Measurements from ENCODE around the gene RNU5B-1. TPM values are rescaled to one million over a fixed set of nuclear protein-coding genes. Genes with fewer than 3 reads are reported as not detected.
A peak's percentile ranks its signal among the peaks of the same experiment; 100 is the strongest.

RNU5B-1 gene
- total RNA-seq = 10 to 100 TPM in 1 of 3 donors, not detected in 2; 15.0 TPM
- total RNA-seq (2013) = 84.8 TPM

DNA sequence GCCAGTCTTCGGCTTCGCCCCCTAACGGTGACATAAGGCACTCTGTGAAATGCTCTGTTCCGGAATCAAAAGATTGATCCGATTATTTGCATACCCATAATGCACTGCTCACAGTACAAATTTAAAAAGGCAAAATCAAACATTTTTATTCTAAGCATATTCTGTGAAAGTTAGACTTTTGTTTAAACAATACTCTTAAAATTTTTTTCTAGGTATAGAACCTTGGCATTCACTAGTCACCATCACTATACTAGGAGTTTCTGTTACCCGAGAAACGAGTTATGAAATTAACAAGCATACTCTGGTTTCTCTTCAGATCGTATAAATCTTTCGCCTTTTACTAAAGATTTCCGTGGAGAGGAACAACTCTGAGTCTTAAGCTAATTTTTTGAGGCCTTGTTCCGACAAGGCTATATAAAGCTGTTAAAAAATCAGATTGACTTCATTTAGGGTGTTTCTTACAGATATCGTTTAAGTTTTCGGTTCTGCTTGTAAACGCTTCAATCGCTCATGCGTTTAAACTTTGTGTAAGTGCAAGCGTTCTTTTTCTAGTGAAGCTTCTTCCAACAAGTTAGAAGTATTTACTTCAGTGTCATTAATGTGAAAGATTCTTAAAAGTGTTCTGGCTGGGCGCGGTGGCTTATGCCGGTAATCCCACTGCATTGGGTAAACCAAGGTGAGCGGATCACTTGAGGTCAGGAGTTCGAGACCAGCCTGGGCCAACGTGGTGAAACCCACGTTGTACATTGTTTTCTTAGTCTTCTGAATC lies at the start of gene RNU5B-1:
Gene RNU5B-1 (plus strand): TSS at position 297 of the 769 bp plus-strand sequence.
- TF ChIP-seq, protein P1, sequence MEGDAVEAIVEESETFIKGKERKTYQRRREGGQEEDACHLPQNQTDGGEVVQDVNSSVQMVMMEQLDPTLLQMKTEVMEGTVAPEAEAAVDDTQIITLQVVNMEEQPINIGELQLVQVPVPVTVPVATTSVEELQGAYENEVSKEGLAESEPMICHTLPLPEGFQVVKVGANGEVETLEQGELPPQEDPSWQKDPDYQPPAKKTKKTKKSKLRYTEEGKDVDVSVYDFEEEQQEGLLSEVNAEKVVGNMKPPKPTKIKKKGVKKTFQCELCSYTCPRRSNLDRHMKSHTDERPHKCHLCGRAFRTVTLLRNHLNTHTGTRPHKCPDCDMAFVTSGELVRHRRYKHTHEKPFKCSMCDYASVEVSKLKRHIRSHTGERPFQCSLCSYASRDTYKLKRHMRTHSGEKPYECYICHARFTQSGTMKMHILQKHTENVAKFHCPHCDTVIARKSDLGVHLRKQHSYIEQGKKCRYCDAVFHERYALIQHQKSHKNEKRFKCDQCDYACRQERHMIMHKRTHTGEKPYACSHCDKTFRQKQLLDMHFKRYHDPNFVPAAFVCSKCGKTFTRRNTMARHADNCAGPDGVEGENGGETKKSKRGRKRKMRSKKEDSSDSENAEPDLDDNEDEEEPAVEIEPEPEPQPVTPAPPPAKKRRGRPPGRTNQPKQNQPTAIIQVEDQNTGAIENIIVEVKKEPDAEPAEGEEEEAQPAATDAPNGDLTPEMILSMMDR (IDR thresholded peaks at IDR 0.05) = no peak
- Mint-ChIP-seq H3K27ac (peak within 1 kb of the TSS; percentile 95 to 100), H3K36me3 (no peaks in the 10 kb centered on the region), H3K9me3 (no peaks in the 10 kb centered on the region), H3K4me1 (peaks cover 19 to 31% of the 10 kb centered on the region in 2 donors), H3K4me3 (peak within 1 kb of the TSS; percentile 100), H3K27me3 (ENCODE audit: low read depth in 2 of 2) (no peaks in the 10 kb centered on the region)
- peaks cover 24% of the 10 kb centered on the region for H3K4me1 ChIP-seq (ENCODE audit: control insufficient read depth, insufficient read depth, low read length)
- peak; percentile 61 to 93 for DNase-seq
- peak; percentile 76 to 92 (median 85) for ATAC-seq
- H3K9me3 ChIP-seq (ENCODE audit: control insufficient read depth, insufficient read depth, low read length) = no peaks in the 10 kb centered on the region
- peak within 1 kb of the TSS; percentile 51 for H3K4me3 ChIP-seq (ENCODE audit: low read length)
- intact Hi-C loops (cut with micrococcal nuclease) = loop anchor here (1.0 kb wide), 3 partner anchors 8 to 119 kb away; partner anchors contain the start of genes CLPX, PARP16 and RNU5A-1
- peak within 1 kb of the TSS; percentile 95 for H3K27ac ChIP-seq (ENCODE audit: low read length)
- no peaks in the 10 kb centered on the region for H3K36me3 ChIP-seq (ENCODE audit: control insufficient read depth, insufficient read depth, low read length)
- WGBS (ENCODE audit: insufficient coverage) = under 1% methylated on average over 24 of the region's 24 CpGs
- no peaks in the 10 kb centered on the region for H3K27me3 ChIP-seq (ENCODE audit: control insufficient read depth, insufficient read depth, low read length)

DNA sequence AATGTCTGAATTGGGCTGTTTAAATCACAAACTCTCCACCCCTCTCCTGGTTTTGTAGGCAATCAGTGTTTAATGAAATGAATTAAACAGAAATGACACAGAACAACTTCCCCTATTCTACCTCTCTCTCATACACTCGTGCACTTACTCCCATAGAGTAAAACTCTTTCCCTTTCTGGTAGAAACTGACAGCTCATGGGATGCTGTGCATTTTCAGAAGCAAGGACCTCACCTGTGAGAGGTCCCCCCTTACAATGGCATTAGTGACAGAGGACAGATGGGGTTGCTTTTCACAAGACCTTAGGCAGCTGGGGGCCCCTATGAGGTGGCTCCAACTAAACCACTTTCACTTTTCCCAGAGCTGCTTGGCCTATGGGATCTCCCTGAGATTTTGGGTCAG lies 49.7 kb upstream of the RNU5B-1 start:
- Mint-ChIP-seq H3K27ac (no peak overlapping the region), H3K4me3 (no peak overlapping the region), H3K27me3 (ENCODE audit: low read depth in 2 of 2) (no peaks in the 10 kb centered on the region), H3K36me3 (peaks cover 22% of the 10 kb centered on the region), H3K9me3 (no peaks in the 10 kb centered on the region), H3K4me1 (no peaks in the 10 kb centered on the region)
- H3K9me3 ChIP-seq (ENCODE audit: control insufficient read depth, insufficient read depth, low read length) = no peaks in the 10 kb centered on the region
- no CpG with 5 or more reads among the region's 1 CpG for WGBS (ENCODE audit: insufficient coverage)
- DNase-seq = no peak
- no peak for ATAC-seq
- H3K4me1 ChIP-seq (ENCODE audit: control insufficient read depth, insufficient read depth, low read length) = no peaks in the 10 kb centered on the region
- peaks cover 20% of the 10 kb centered on the region for H3K36me3 ChIP-seq (ENCODE audit: control insufficient read depth, insufficient read depth, low read length)
- H3K27me3 ChIP-seq (ENCODE audit: control insufficient read depth, insufficient read depth, low read length) = no peaks in the 10 kb centered on the region
- intact Hi-C loops (cut with micrococcal nuclease) = no loop called here
- no peak overlapping the region for H3K27ac ChIP-seq (ENCODE audit: low read length)
- no peak overlapping the region for H3K4me3 ChIP-seq (ENCODE audit: low read length)
- TF ChIP-seq, protein P1 (IDR thresholded peaks at IDR 0.05) = no peak

DNA sequence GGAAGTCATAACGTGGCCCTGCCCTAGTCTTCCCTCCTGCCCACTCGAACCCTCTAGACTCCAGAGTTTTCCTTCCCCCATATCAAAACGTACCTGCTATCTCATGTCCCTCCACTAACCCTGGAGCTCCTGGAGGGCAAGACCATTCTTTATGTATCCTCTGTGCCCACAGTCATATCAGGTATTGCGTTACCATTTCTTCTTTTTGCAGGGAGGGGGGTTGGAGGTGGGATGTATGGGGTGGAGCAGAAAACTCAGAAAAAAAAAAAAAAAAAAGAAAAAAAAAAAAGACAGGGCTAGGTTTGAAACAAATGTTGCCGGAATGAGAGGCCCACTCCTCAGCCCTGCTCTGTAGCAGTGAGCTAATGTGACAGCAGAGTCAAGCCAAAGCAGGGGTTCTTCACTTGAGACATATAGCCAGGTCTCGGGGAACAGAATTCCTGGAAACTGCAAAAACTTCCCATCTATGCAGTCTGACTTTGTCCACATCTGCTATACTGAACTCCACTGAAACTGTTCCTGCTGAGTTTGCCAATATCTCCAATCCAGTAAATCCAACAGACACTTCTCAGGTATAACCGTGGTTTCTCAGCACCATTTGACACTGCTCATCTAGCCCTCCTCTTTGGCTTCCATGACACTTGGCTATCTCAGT lies 48.9 kb upstream of the RNU5B-1 start:
- H3K9me3 ChIP-seq (ENCODE audit: control insufficient read depth, insufficient read depth, low read length) = no peaks in the 10 kb centered on the region
- 97% methylated on average over 7 of the region's 7 CpGs for WGBS (ENCODE audit: insufficient coverage)
- no peak for DNase-seq
- no peak overlapping the region for H3K27ac ChIP-seq (ENCODE audit: low read length)
- Mint-ChIP-seq H3K36me3 (peaks cover 30% of the 10 kb centered on the region), H3K27me3 (ENCODE audit: low read depth in 2 of 2) (no peaks in the 10 kb centered on the region), H3K27ac (no peak overlapping the region), H3K4me1 (no peaks in the 10 kb centered on the region), H3K4me3 (no peak overlapping the region), H3K9me3 (no peaks in the 10 kb centered on the region)
- no peaks in the 10 kb centered on the region for H3K4me1 ChIP-seq (ENCODE audit: control insufficient read depth, insufficient read depth, low read length)
- no peak for ATAC-seq
- H3K36me3 ChIP-seq (ENCODE audit: control insufficient read depth, insufficient read depth, low read length) = peaks cover 27% of the 10 kb centered on the region
- intact Hi-C loops (cut with micrococcal nuclease) = no loop called here
- no peak overlapping the region for H3K4me3 ChIP-seq (ENCODE audit: low read length)
- H3K27me3 ChIP-seq (ENCODE audit: control insufficient read depth, insufficient read depth, low read length) = no peaks in the 10 kb centered on the region
- TF ChIP-seq, protein P1 (IDR thresholded peaks at IDR 0.05) = no peak
